SK-N-SH (cell line): ENCODE results near the gene EXOC2. TPM values are rescaled to one million over a fixed set of nuclear protein-coding genes. Genes with fewer than 3 reads are reported as not detected.

Source experiments
- CTCF ChIA-PET: fragments of 300-600, 350-600 bp; formaldehyde crosslinking; extraction: SDS; loops from one replicate; lab custom pipeline; 2021; lab: Yijun Ruan, JAX
- POLR2A ChIA-PET: fragments of 350-600 bp; sonication (Branson Sonifier 250); formaldehyde crosslinking; extraction: SDS; loops from one replicate; lab custom pipeline; 2020; ENCODE audit warnings: antibody characterized with exemption, inconsistent platforms; lab: Yijun Ruan, JAX
- DNase-seq: peaks from one replicate; pipeline ENCODE4 v3.0.0; 2012
- H2AFZ ChIP-seq: fragments of 200-600 bp; sonication (generic); 2 replicates; pipeline ENCODE4 v1.8.1; 2016; ENCODE audit warnings: antibody characterized with exemption, mild to moderate bottlenecking, low read depth
- H3F3A ChIP-seq: fragments of 200-600 bp; sonication (generic); replicated peaks from 2 replicates; pipeline ENCODE3; 2016; ENCODE audit warnings: antibody characterized with exemption, mild to moderate bottlenecking; ENCODE audit not compliant: insufficient read depth
- H3K27ac ChIP-seq, 2 experiments: fragments of 200-500 bp in 1 of 2; fragments of 200-600 bp in 1 of 2; sonication (Bioruptor generic) in 1 of 2; sonication (generic), shearing (Covaris generic) in 1 of 2; 2 replicates each; pipeline versions ENCODE4 v1.5.1 to v1.6.1; 2014 to 2016; ENCODE audit warnings: low read depth in 2 of 2, inconsistent platforms in 1 of 2, low read length in 1 of 2, mild to moderate bottlenecking in 1 of 2, mixed read lengths in 1 of 2
- H3K27me3 ChIP-seq: fragments of 200-600 bp; sonication (generic), shearing (Covaris generic); 2 replicates; pipeline ENCODE4 v1.6.1; 2016; ENCODE audit warnings: mixed run types; ENCODE audit not compliant: insufficient read depth
- H3K36me3 ChIP-seq, 2 experiments: fragments of 200-500 bp in 1 of 2; fragments of 200-600 bp in 1 of 2; sonication (Bioruptor generic) in 1 of 2; sonication (generic) in 1 of 2; replicated peaks in 1 of 2; 2 replicates each; pipeline versions ENCODE3 to v1.5.1; 2014 to 2016; ENCODE audit warnings: low read length in 1 of 2, mild to moderate bottlenecking in 1 of 2; ENCODE audit not compliant: insufficient read depth in 2 of 2, control insufficient read depth in 1 of 2
- H3K4me1 ChIP-seq, 2 experiments: fragments of 200-500 bp in 1 of 2; fragments of 200-600 bp in 1 of 2; sonication (Bioruptor generic) in 1 of 2; sonication (generic), shearing (Covaris generic) in 1 of 2; 2 replicates each; pipeline versions ENCODE4 v1.5.1 to v1.6.1; 2014 to 2016; ENCODE audit warnings: low read depth in 1 of 2, low read length in 1 of 2, mixed run types in 1 of 2; ENCODE audit not compliant: insufficient read depth in 2 of 2, control insufficient read depth in 1 of 2
- H3K4me2 ChIP-seq: fragments of 200-600 bp; sonication (generic), shearing (Covaris generic); 2 replicates; pipeline ENCODE4 v1.6.1; 2017; ENCODE audit warnings: mixed run types
- H3K4me3 ChIP-seq, 2 experiments: fragments of 200-500 bp in 1 of 2; fragments of 200-600 bp in 1 of 2; sonication (Bioruptor generic) in 1 of 2; sonication (generic), shearing (Covaris generic) in 1 of 2; 2 replicates each; pipeline versions ENCODE4 v1.5.1 to v1.8.1; 2014 to 2016; ENCODE audit warnings: low read depth in 2 of 2, inconsistent platforms in 1 of 2, low read length in 1 of 2, mild to moderate bottlenecking in 1 of 2, mixed read lengths in 1 of 2, moderate library complexity in 1 of 2
- H3K79me2 ChIP-seq: fragments of 200-600 bp; sonication (generic); 2 replicates; pipeline ENCODE4 v1.8.1; 2017; ENCODE audit warnings: mild to moderate bottlenecking; ENCODE audit not compliant: insufficient read depth
- H3K9ac ChIP-seq: fragments of 200-600 bp; sonication (generic); 2 replicates; pipeline ENCODE4 v1.6.1; 2017; ENCODE audit warnings: mixed run types
- H3K9me2 ChIP-seq: fragments of 200-600 bp; sonication (generic); 2 replicates; pipeline ENCODE4 v1.6.1; 2017; ENCODE audit warnings: mixed run types
- H3K9me3 ChIP-seq: fragments of 200-600 bp; sonication (generic); 2 replicates; pipeline ENCODE4 v1.6.1; 2017; ENCODE audit warnings: mixed run types, mild to moderate bottlenecking, moderate library complexity
- H4K20me1 ChIP-seq: fragments of 200-600 bp; sonication (generic); 2 replicates; pipeline ENCODE4 v1.6.1; 2017; ENCODE audit warnings: mild to moderate bottlenecking, mixed run types; ENCODE audit not compliant: insufficient read depth
- EP300 ChIP-seq, 2 experiments: IDR thresholded peaks; 2 replicates each; pipeline versions ENCODE4 v1.4.0 to v1.6.1; 2012; ENCODE audit warnings: borderline replicate concordance in 1 of 2, low read depth in 1 of 2, low read length in 1 of 2
- FOSL2 ChIP-seq: IDR thresholded peaks from 2 replicates; pipeline ENCODE4 v1.4.0; 2012; ENCODE audit warnings: low read depth, mild to moderate bottlenecking, moderate library complexity, borderline replicate concordance
- FOXJ3 ChIP-seq: sonication (generic); formaldehyde crosslinking; IDR thresholded peaks from 2 replicates; pipeline ENCODE4 v1.5.1; 2020; ENCODE audit warnings: mild to moderate bottlenecking, missing genetic modification reagents
- FOXM1 ChIP-seq: IDR thresholded peaks from 2 replicates; pipeline ENCODE4 v1.4.0; 2012; ENCODE audit warnings: low read depth, mild to moderate bottlenecking
- MAX ChIP-seq: IDR thresholded peaks from 2 replicates; pipeline ENCODE4 v1.4.0; 2012; ENCODE audit warnings: low read depth
- MXI1 ChIP-seq: IDR thresholded peaks from 2 replicates; pipeline ENCODE4 v1.6.1; 2012; ENCODE audit warnings: mild to moderate bottlenecking, low read depth, low read length, improper control_type of control experiment
- NFIC ChIP-seq: IDR thresholded peaks from 2 replicates; pipeline ENCODE4 v1.4.0; 2012; ENCODE audit warnings: borderline replicate concordance
- PBX3 ChIP-seq: IDR thresholded peaks from 2 replicates; pipeline ENCODE4; 2012
- RCOR1 ChIP-seq: fragments of 150-350 bp; IDR thresholded peaks from 2 replicates; pipeline ENCODE4 v1.6.1; 2017; ENCODE audit warnings: antibody characterized with exemption, low read length
- REST ChIP-seq: IDR thresholded peaks from 2 replicates; pipeline ENCODE4 v1.6.1; 2012; ENCODE audit warnings: mild to moderate bottlenecking, low read depth, low read length, moderate library complexity
- SMC3 ChIP-seq: IDR thresholded peaks from 2 replicates; pipeline ENCODE4 v1.6.1; 2012; ENCODE audit warnings: low read depth, low read length, improper control_type of control experiment
- TAF1 ChIP-seq: IDR thresholded peaks from 2 replicates; pipeline ENCODE4 v1.6.1; 2012; ENCODE audit warnings: low read depth, mild to moderate bottlenecking, low read length, moderate library complexity, borderline replicate concordance
- TCF12 ChIP-seq: IDR thresholded peaks from 2 replicates; pipeline ENCODE4 v1.4.0; 2012
- TEAD4 ChIP-seq: IDR thresholded peaks from 2 replicates; pipeline ENCODE4 v1.4.0; 2012; ENCODE audit warnings: mild to moderate bottlenecking, borderline replicate concordance; ENCODE audit not compliant: insufficient read depth
- YY1 ChIP-seq: IDR thresholded peaks from 2 replicates; pipeline ENCODE4 v1.4.0; 2012; ENCODE audit warnings: low read depth, mild to moderate bottlenecking
- ZBTB33 ChIP-seq: IDR thresholded peaks from 2 replicates; pipeline ENCODE4 v1.4.0; 2012; ENCODE audit warnings: low read depth, borderline replicate concordance
- WGBS: methylation state at CpG from one replicate; pipeline ENCODE4 v1.1.6; 2017; ENCODE audit warnings: low lambda C conversion rate; 5-methylcytosine and 5-hydroxymethylcytosine counted together
- polyA plus RNA-seq, 3 experiments: library from polyadenylated mRNA; depleted of rRNA; stranded (reverse); fragments of >200 nt; gene quantifications; 2 replicates each; pipeline ENCODE4 v1.2.3, GENCODE V29; 2012
- TF ChIP-seq, protein P1 (sequence below): IDR thresholded peaks from 2 replicates; pipeline ENCODE4 v1.4.0; 2012; ENCODE audit warnings: low read depth, borderline replicate concordance
- TF ChIP-seq, protein P2 (sequence below): fragments of 150-350 bp; IDR thresholded peaks from 2 replicates; pipeline ENCODE4 v1.6.1; 2016; ENCODE audit warnings: mild to moderate bottlenecking, low read depth, low read length

EXOC2 gene
- polyA plus RNA-seq, 1 of the 3 experiments (the other 2 are of a cell fraction): 10.6 TPM

DNA sequence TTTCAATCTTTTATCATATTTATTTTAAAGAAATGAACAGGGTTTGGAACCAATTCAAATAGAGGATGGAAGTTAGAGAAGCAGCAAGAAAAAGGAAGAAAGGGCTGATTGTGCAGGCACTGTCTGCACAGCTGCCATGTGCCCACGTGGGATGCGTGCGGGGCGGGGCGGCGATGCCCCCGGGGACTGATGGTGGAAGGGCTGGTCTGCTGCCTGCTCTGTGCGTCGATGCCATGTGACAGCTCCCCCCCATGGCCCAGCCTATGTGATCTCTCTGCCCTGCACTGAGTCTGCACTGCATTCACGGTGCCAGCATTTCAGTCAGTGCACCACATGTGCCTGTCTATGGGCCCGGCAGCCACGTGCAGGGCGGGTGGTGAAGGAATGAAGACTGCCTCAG lies 205.0 kb downstream of the EXOC2 start:
- no peak overlapping the region for H3K9ac ChIP-seq
- CTCF ChIA-PET: no interaction called here

GRCh38 chr6:485655-486170 lies 207.2 kb downstream of the EXOC2 start:
- no peaks in the 10 kb centered on the region for H4K20me1 ChIP-seq
- no peak overlapping the region for H3K9ac ChIP-seq
- no peak for DNase-seq
- no peaks in the 10 kb centered on the region for H3K9me3 ChIP-seq
- no peaks in the 10 kb centered on the region for H3K27me3 ChIP-seq
- no peak overlapping the region for H3K4me3 ChIP-seq
- ChIA-PET CTCF (interaction anchor here (0.8 kb wide), 1 partner anchor 25 kb away, joined by 3 read pairs; no protein-coding TSS in a partner anchor), POLR2A (no interaction called here)
- H2AFZ ChIP-seq: no peak overlapping the region
- no peak overlapping the region for H3K27ac ChIP-seq
- H3K4me1 ChIP-seq: no peaks in the 10 kb centered on the region
- H3F3A ChIP-seq: no peaks in the 10 kb centered on the region
- TF ChIP-seq NFIC (no peak), MXI1 (no peak), EP300 (IDR thresholded peaks at IDR 0.05; ENCODE audit: borderline replicate concordance in 1 of 2, low read depth in 1 of 2, low read length in 1 of 2) (no peak), PBX3 (no peak), YY1 (no peak), ZBTB33 (no peak), REST (no peak), RCOR1 (no peak), SMC3 (no peak), MAX (no peak)
- TF ChIP-seq, protein P1, sequence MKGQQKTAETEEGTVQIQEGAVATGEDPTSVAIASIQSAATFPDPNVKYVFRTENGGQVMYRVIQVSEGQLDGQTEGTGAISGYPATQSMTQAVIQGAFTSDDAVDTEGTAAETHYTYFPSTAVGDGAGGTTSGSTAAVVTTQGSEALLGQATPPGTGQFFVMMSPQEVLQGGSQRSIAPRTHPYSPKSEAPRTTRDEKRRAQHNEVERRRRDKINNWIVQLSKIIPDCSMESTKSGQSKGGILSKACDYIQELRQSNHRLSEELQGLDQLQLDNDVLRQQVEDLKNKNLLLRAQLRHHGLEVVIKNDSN: no peak
- TF ChIP-seq, protein P2, sequence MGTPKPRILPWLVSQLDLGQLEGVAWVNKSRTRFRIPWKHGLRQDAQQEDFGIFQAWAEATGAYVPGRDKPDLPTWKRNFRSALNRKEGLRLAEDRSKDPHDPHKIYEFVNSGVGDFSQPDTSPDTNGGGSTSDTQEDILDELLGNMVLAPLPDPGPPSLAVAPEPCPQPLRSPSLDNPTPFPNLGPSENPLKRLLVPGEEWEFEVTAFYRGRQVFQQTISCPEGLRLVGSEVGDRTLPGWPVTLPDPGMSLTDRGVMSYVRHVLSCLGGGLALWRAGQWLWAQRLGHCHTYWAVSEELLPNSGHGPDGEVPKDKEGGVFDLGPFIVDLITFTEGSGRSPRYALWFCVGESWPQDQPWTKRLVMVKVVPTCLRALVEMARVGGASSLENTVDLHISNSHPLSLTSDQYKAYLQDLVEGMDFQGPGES: no peak
- WGBS: 94% methylated on average over 15 of the region's 15 CpGs
- H3K9me2 ChIP-seq: no peaks in the 10 kb centered on the region
- no peak overlapping the region for H3K4me2 ChIP-seq
- H3K79me2 ChIP-seq: no peaks in the 10 kb centered on the region
- H3K36me3 ChIP-seq: peaks cover 8 to 43% of the 10 kb centered on the region in 2 experiments

More for the DNA sequence above, 205.0 kb downstream of the EXOC2 start:
- H3F3A ChIP-seq: no peaks in the 10 kb centered on the region
- peak; percentile 44 for DNase-seq
- no peaks in the 10 kb centered on the region for H3K27me3 ChIP-seq
- no peak overlapping the region for H3K4me3 ChIP-seq
- no peaks in the 10 kb centered on the region for H3K4me1 ChIP-seq
- H4K20me1 ChIP-seq: no peaks in the 10 kb centered on the region
- POLR2A ChIA-PET: no interaction called here
- no peak overlapping the region for H3K27ac ChIP-seq
- no peak overlapping the region for H3K4me2 ChIP-seq
- no peak for TF ChIP-seq FOSL2
- no peak for TF ChIP-seq FOXM1
- TF ChIP-seq TAF1: no peak
- TF ChIP-seq TEAD4: no peak
- TF ChIP-seq TCF12: no peak
- TF ChIP-seq FOXJ3: no peak
- TF ChIP-seq SMC3: no peak
- TF ChIP-seq, all 33 proteins: peak for 0
- Histone ChIP-seq H3K9me2 (no peaks in the 10 kb centered on the region), H3K36me3 (peaks cover 8 to 45% of the 10 kb centered on the region in 2 experiments), H3K79me2 (no peaks in the 10 kb centered on the region), H2AFZ (no peak overlapping the region), H3K9me3 (no peaks in the 10 kb centered on the region)
- WGBS: 82% methylated on average over 10 of the region's 13 CpGs
